NCI-H774 (cell line): ENCODE measurements around the gene HAGH.

Source experiments
- DNase-seq: peaks from one replicate; lab custom pipeline; 2025; lab: John Stamatoyannopoulos, UW

Gene HAGH

DNA sequence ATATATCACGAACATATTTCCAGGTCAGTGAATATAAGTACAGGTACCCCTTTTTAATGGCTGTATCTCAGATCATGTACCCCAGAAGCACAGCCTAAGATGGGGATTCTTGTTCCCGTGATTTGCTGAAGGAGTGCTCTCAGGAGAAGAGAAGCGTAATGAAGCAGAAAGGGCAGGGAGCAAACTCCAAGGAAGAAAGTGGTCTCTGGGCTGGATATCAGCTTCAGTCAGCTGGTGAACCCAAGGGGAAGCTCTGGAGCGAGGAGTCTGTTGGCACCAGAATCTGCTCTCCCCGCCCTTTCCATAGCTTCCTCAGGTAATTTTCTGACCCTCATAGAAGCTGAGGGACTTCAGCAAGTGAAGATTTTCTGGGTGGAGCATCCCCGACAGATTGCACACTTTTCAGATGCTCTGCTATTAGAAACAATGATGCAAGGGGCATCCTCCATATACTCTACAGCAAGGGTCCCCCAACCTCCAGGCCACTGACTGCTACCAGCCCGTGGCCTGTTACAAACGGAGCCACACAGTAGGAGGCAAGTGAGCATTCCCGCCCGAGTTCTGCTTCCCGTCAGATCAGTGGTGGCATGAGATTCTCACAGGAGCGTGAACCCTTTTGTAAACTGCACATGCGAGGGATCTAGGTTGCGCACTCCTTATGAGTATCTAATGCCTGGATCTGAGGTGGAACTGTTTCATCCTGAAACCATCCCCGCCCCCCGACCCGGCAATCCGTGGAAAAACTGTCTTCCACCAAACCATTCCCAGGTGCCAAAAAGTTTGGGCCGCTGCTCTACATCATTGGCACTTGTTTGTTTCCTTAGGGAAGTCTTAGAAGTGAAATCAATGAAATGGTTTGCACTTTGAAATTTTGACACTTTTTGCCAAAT is 4.8 kb upstream of the HAGH start:
- no peak for DNase-seq

DNA sequence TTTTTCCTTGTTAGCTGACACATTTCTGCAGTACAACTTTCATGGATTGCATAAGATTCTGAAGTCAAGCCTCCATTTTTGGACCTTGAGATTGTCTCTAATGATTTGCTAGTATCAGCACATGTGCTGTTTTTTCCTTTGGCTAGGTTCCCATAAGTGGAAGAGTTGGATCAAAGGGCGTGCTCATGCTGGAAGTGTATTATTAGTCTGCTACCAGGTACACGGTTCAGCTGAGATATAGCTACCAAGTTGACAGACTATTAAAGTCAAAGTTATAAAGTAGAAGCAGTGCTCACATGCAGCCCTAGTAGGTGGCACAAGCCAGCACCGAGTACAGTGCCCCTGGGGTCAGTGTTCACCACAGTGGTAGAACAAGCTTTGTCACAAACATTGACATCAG is 3.6 kb upstream of the HAGH start:
- DNase-seq = no peak

DNA sequence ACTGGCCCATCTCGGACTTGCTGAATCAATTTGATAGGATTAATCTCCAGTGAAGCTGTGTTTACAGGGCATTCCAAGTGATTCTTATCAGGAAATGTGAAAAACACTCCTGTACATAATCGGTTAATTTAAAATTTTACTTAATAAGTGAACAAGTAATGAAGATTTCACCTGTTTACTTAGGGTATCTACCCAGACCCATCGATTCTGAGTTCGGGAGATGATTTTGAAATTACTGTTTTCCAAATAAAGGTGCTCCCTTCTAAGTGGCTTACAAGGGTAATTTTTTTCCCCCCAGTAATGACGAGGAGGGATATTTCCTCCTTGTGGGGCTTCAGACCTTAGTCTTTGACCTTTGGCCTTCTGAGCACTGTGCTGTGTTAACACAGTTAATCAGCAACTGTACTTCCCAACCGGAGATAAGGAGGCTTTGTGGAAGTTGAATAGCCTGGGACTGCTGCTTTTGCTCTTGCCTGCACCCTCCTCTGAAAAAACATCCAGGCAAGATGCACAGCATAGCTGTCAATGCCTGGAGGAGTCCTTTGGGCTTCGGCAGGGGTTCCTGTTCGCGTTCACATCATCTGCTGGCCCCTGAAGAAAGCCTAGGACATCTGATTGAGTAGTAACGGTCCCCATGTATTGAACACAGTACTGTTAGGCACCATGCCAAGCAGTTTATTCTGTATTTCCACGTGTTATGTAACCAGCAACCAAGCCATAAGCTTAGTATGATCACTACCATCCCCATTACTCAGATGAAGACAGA is 2.2 kb upstream of the HAGH start:
- DNase-seq = no peak

DNA sequence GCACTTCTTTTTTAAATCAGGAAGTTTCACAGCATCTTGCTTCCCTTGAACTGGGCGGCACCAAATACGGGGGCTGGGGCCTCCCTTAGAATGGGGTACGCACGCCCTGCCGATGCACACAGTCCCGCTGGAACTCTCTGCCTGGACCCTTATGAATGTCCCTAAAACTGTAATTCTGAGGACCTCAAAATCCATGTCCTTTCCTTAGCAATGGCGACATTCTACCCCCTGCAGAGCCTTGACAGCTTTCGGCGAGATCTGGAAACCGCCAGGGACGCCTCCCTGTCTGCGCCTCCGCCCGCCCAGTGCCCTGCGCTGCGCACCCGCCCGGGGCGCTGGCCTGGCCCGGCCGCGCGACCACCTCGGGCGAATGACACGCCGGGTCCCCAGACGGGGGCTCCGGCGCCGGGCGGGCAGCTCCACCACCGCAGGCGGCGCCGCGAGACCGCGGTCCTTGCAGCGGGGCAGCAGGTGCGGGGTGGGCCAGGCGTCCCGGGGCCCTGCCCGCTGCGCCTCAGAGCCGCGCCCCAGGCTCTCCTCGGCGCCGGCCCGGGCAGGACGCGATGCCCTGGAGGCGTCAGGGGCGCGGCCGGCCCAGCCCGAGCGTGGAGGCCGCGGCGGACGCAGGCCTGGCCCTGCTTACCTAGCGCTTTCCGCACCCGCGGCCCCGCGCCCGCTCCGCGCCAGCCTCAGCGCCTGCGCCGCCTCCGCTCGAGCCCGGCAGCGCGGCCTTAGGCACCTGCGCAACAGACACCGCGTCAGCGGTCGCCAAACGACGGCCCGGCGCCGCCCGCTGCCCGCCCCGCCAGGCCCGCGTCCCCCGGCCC is 548 bp downstream of the HAGH start:
- peak; percentile 34 for DNase-seq

DNA sequence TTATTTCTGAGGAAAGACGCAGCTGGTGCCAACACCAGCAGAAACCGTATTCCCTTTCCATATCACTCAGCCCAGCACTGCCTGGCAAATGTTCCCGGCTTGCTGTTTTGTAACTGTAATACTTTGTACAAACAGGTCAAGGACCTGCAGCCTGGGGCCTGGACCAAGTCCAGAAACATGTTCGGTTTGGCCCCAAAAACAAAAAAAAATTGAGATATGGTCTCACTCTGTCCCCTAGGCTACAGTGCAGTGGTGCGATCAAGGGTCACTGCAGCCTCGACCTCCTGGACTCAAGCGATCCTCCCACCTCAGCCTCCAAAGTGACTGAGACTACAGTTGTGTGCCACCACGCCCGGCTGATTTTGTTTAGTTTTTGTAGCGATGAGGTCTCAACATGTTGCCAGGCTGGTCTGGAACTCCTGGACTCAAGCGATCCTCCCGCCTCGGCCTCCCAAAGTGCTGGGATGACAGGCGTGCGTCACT is 1.2 kb downstream of the HAGH start:
- DNase-seq = no peak

DNA sequence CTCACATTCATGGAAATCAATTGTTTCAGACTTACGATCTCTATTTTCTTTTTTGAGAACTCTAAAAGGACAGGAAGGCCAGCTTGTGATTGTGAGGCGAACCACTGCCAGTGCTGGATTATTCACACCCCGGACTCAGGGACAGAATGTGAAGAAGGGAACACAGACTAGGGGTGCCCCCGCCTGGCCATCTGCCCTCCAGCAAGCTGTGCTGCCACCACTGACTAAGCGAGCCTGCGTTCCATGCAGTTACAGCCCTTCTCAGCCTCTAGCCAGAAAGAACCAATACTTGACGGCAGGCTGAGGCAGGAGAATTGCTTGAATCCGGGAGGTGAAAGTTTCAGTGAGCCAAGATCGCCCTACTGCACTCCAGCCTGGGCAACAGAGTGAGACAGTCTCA is 2.8 kb downstream of the HAGH start:
- DNase-seq = no peak

DNA sequence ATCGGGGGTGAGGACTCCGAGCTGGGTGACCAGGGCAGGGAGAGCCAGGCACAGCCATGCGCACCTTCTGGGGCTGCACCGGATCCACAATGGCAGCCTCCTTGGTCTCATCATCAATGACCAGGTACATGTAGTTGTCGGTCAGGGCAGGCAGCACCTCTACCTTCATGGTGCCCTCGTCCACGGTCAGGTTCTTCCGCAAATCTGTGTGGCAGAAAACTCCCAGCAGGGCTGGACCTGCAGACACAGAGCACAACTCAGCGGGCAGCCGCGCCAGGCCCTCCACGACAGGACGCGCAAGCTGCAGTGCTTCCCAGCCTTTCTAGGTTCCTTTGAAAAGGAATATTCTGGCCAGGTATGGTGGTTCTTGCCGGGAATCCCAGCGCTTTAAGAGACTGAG is 3.8 kb downstream of the HAGH start:
- no peak for DNase-seq

DNA sequence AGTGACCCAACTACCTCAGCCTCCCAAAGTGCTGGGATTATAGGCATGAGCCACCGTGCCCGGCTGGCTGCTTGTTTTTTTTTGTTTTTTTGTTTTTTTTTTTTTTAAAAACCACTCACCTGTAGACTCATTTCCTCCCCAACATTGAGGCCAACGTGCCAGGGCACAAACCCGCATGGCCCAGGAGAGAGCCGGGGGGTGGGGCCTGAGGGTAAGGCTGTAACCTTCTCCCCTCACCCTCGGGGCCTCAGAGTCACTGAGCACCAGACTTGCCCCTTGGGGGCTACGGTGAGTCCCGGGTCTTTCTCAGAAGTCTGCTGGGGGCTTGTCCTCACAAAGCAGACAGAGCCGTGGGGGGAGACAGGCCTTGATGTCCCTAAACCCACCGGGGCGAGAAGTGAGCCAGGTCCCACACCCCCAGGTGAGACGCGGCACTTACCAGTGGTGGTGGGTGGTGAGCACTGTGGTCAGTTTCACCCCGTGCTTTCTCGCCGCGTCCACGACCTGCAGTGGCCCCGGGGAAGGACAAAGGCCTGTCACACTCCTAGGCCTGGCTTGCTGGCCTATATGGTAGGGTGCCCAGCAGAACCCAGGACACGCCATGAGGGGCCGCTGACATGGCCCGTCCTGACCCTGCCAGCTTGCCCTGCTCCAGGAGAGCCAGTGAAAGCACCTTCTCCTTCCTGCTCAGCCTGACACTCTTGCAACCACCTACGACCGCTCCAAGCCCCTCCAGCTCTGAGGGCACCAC is 4.6 kb downstream of the HAGH start:
- DNase-seq = no peak

DNA sequence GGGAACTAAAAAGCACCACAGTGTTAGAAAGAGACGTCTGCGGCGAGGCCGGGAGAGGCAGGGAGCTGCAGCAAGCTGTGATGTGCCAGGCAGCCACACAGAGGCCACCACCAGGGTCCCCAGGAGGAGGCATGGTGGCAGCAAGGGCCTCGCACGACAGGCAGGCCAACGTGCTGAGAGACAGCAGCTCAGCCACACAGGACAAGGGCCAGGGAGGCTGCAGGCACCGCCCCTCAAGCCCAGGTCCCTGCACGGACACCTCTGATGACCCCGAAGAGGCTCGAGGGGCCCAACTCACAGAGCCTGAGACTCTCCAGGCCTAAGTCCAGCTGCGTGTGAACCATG is 5.7 kb downstream of the HAGH start:
- no peak for DNase-seq

DNA sequence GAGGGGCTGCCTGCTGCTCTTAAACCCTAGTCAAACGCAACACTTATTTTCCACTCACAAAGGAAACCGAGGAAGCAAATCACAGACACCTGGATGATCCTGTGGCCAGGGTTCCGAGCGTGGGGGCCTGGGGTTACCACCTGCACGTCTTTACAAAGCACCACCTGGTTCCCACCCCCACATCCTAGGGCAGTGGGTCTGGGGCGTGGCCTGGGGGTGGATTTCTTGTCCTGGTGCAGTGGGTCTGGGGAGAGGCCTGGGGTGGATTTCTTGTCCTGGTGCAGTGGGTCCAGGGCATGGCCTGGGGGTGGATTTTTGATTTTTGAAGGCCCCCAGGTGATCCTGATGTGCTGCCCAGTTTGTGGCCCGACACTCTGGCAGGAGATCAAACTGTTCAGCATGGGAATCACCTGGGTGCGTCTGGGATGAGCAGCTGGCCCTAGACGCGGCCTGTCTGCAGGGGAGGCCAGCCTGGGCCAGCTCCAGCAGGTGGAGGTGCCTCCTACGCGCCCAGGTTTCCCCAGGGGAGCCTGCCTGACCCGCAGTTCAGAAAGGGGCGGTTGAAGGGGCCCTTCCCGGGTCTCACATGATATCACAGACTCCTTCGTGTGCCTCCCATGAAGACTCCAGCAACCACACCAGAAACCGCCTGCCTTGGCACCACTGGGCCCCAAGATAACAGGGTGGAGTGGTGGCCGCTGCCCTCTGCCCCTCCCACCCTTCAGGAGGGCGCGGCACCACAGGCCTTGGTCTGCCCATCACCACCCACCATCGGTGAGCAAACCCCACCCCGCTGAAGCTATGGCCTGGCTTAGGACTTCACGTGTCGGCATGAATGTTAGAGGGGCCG is 6.3 kb downstream of the HAGH start:
- no peak for DNase-seq

DNA sequence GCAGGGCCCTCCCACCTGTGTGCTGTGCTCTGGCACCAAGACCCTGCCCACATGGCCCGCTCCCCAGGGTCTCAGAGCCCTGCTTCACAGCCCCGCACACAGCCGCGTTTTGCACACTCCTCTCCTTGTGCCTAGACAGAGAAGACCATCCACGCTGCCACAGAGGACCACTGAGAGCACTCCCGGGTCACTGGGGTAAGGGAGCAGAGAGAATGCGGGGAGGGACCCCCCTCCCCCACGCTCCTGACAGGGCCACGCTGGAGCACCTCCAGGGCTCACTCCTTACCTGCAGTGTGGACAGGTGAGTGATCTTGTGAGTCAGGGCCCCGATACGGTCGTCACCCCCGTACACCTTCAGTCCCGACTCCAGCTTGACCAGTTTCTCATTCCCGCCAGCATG is 7.0 kb downstream of the HAGH start:
- no peak for DNase-seq

DNA sequence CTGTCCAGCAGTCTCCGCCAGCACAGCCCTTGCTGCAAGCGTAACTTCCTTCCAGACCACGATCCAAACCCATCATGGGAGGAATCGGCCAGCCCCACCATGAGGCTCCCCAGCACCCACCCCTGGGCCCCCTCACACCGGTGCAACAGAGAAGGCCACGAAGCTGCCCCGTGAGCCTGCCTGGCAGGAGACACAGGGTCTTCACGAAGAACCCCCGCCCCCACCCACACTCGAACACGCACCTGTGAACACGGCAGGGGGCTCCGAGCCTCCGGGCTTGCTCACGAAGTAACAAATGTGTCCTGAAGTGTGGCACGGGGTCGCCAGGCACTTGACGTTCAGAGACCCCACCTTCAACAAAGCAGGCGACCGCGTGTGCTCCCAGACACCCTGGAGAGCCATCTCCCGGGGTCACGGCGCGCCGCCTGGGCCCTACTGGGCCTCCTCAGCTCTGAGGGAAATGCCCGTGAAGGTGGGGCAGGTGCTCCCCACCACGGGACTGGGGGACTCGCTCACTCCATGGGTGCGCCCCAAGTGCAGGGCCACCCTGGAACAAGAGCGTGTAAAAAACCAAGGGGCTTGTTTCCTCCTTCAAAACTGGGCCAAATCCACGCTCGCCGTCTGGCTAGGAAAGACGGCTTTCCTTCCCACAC is 7.6 kb downstream of the HAGH start:
- DNase-seq = no peak

DNA sequence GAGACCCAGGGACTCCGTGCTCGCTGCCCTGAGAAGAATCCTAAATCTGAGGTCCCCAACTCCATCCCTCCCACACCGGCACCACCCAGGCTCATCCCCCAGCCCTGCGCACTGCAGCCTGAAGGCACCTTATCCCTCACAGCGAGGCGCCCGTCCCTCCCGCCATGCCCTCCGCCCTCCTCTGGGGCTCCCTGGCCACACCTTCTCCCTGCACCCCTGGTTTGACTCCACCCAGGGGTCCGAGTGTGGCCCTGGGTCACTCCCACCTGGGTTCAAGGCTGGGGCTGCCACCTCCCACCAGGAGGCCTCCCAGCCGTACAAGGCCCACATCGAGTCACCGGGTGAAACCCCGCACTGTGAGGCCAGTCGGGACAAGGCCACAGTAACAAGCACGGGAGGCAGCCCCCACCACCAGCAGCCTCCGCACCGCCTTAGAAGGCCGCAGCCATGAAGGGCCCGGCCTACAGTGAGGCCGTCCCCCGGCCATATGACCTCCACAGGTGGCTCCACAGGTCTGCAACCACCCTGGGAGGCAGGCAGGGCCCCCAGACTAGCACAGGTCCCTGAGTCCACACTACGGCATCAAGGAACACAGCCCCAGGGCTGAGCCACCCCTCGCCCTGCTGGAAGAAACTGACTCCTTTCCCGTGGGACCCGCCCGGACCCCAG is 8.3 kb downstream of the HAGH start:
- DNase-seq = no peak

DNA sequence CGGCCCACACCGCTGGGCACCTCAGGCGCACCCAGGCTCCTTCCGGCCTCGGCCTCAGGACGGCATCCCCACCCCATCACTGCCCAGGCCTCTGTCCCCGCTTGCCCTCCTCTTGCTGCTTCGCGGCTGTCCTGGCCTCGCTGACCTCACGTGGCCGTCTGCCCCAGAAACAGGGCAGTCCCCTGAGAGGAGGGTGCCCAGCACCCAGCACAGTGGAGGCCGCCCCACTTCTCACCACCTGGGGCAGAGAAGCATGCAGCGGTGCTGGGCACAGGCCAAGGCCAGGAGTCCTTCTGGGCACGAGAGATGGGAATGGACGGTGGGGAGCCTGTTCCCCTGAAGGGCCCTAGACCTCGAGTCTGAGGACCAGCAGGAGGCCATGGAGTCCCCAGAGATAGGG is 8.9 kb downstream of the HAGH start:
- no peak for DNase-seq

DNA sequence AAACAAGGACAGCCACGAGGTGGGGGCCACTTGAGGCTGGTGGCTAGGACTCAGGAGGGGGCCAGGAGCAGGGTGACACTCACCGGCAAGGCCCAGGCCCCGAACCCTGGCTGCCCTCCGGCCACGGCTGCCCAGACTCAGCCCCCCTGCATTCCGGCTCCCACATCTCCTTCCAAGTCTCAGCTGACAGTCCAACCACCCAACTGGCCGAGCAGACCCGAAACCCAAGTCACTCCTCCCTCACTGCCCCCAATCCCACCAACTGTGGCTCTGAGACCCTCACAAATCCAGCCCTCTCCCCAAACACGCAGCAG is 9.4 kb downstream of the HAGH start:
- no peak for DNase-seq

DNA sequence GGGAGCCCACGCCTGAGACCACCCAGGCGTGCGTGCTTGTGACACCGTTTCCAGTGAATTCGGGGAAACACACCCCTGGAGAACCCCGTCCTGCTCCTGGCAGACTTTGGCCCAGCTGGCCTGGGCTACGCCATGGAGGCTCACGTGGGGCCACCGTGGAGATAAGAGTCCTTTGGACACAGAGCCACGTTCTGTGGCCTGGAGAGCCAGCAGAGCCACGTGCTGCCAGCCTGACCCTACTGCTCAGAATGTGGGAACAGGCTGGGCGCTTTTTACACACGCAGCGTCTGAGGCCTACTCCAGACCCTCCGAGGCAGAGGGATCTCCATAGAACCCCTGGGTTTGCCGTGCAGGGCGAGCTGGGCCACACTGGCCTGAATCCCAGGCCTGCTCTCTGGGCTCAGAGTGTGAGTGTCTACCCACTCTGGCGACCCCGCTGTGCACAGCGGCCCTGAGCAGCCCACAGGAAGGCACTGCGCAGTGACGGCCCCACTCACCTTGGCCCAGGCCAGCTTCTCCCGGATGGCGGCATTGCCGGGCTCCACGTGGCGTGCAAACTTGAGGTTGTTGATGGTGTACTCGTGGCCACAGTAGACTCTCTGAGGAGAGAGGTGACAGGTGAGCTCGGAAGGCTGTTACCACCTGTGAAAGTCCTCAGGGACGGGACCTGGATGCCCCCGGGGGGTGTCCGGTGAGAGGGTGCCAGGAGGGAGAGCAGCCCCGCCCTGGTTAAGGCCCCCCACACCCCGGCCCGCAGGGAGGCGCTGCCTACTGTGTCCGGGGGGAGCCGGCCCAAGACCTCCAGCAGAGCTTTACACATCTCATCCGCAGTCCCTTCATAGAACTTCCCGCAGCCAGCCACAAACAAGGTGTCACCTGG is 10.0 kb downstream of the HAGH start:
- DNase-seq = no peak

DNA sequence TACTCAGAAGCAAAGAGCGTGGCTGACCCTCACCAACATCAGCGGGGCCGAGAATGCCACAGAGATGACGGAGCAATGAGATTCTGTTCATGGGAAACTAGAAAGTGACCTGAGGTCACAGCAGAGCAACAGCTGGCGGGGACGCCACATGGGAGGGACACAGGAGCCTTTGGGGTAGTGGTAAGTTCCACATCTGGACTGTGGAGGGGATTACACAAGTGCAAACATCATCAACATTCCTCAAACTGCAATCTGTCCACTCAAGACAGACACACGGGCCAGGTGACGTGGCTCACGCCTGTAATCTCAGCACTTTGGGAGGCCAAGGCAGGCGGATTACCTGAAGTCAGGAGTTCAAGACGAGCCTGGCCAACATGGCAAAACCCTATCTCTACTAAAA is 11.2 kb downstream of the HAGH start:
- no peak for DNase-seq

DNA sequence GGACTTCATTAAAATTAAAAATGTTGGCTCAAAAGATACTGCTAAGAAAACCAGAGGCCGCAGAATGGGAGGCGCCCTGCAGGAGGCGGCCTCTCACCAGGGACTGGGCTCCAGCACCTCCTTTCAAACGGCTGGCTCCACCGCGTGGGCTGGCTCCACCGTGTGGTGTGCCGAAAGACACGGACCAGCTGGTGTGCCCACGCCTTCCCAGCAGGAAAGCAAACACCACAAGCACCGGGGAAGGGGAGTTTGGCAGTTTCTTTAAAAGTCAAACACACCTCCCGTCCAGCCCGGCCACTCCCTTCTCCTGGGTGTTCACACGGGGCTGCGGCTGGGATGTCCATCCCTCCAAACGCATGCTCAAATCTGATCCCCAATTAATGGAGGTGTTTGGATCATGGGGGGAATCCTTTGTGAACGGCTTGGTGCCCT is 13.9 kb downstream of the HAGH start:
- no peak for DNase-seq

DNA sequence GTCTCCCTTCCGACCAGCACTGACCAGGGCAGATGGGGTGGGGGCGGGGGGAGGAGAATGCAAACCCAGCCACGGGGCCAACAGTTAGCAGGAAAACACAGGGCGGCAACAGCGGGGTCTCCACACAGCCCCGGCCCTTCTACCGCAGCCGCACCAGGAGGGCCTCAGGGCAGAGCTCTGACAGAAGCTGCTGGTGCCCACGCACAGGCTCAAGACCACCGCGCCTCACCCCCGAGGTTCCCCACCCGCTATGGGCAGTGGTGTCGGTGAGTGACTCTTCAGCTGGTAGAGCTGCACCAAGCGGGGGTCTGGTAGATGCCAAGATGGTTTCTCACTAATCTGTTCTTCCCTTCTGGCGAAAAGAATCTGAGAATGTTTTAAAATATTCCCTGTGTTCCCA is 16.1 kb downstream of the HAGH start:
- DNase-seq = no peak
